Transverse colon (tissue), 4 donors: ENCODE data around the gene ARL6IP5. TPM values are rescaled to one million over a fixed set of nuclear protein-coding genes. Genes with fewer than 3 reads are reported as not detected.

ENCODE experiments used
- DNase-seq: peaks from one replicate; pipeline ENCODE4 v3.0.0-alpha.2; 2019
- H3K27ac ChIP-seq, 4 donors: fragments of 200-600 bp; sonication (generic); 2 replicates each; pipeline ENCODE4 v1.5.1; 2016 to 2018; ENCODE audit warnings: inconsistent platforms in 4 of 4
- H3K27me3 ChIP-seq: fragments of 200-600 bp; sonication (generic); 2 replicates; pipeline ENCODE4 v1.5.1; 2017; ENCODE audit warnings: inconsistent platforms
- H3K36me3 ChIP-seq, 4 donors: fragments of 200-600 bp; sonication (generic); 2 replicates each; pipeline ENCODE4 v1.5.1; 2017 to 2019; ENCODE audit warnings: inconsistent platforms in 4 of 4
- H3K4me1 ChIP-seq, 4 donors: fragments of 200-600 bp; sonication (generic); 2 replicates each; pipeline ENCODE4 v1.5.1; 2017 to 2020; ENCODE audit warnings: inconsistent platforms in 4 of 4
- H3K4me3 ChIP-seq, 4 donors: fragments of 200-600 bp; sonication (generic); 1 replicate in 1 of 4; 2 replicates in 3 of 4; pipeline versions ENCODE4 v1.5.1 to v1.6.1; 2017 to 2019; ENCODE audit warnings: inconsistent platforms in 4 of 4
- H3K9me3 ChIP-seq, 2 donors: fragments of 200-600 bp; sonication (generic); 2 replicates each; pipeline ENCODE4 v1.5.1; 2017 to 2019; ENCODE audit warnings: inconsistent platforms in 2 of 2
- CTCF ChIP-seq, 5 experiments: fragments of 200-600 bp in 3 of 5; fragments of 450-650 bp in 2 of 5; sonication (generic) in 3 of 5; IDR thresholded peaks; 1 replicate in 2 of 5; 2 replicates in 3 of 5; pipeline ENCODE4 v1.5.1; 2016 to 2017; ENCODE audit warnings: antibody characterized with exemption in 5 of 5, inconsistent platforms in 3 of 5, mild to moderate bottlenecking in 2 of 5, moderate library complexity in 1 of 5
- EP300 ChIP-seq: sonication (generic); formaldehyde crosslinking; IDR thresholded peaks from one replicate; pipeline ENCODE4 v1.6.1; 2017; ENCODE audit warnings: antibody characterized with exemption, low read depth
- POLR2A ChIP-seq: fragments of 450-650 bp; IDR thresholded peaks from one replicate; pipeline ENCODE4 v1.6.1; 2016; ENCODE audit warnings: antibody characterized with exemption, mild to moderate bottlenecking, moderate library complexity
- POLR2AphosphoS5 ChIP-seq, 3 donors: sonication (generic); formaldehyde crosslinking; IDR thresholded peaks; one replicate each; pipeline ENCODE4 v1.6.1; 2016; ENCODE audit warnings: antibody characterized with exemption in 3 of 3
- WGBS, 2 donors: methylation state at CpG; one replicate each; pipeline ENCODE4 v1.1.5; 2018; ENCODE audit warnings: low coverage in 1 of 2; 5-methylcytosine and 5-hydroxymethylcytosine counted together
- in situ Hi-C, 4 donors: fragments of 200-750 bp; cut with MboI; loops; one replicate each; pipeline versions ENCODE4 v1.15.0 to v1.15.1; 2017; ENCODE audit warnings: low sequenced_read_pairs in 3 of 4, low pct_ligation_motif_present in 1 of 4, low pct_unique_long_range_greater_than_20kb in 1 of 4
- intact Hi-C: fragments of 100-400 bp; cut with DNase I; formaldehyde crosslinking; loops from one replicate; pipeline ENCODE4 v1.15.1; 2023; ENCODE audit warnings: low total_unique reads
- total RNA-seq, 4 donors: library from RNA; depleted of rRNA; stranded (reverse); fragments of >200 nt; gene quantifications; one replicate each; pipeline ENCODE4 v1.1.0, GENCODE V29; 2016

ARL6IP5 gene
- total RNA-seq, result 100 to 1,000 TPM in 2 of 4 donors, 10 to 100 TPM in 2; 22.7 to 130 (median 68.0) TPM

- intact Hi-C loops (no loop called here), in situ Hi-C loops (no loop called here)
- Histone ChIP-seq H3K27ac (peak within 1 kb of the TSS; percentile 94 to 97 (median 96)), H3K36me3 (no peaks in the 10 kb centered on the region), H3K27me3 (no peaks in the 10 kb centered on the region), H3K4me3 (peak within 1 kb of the TSS; percentile 68 to 87 (median 85)), H3K9me3 (no peaks in the 10 kb centered on the region), H3K4me1 (peaks cover 38 to 76% (median 55%) of the 10 kb centered on the region in 4 donors)
- TF ChIP-seq POLR2A (peak; percentile 80), POLR2AphosphoS5 (IDR thresholded peaks at IDR 0.05) (peak; percentile 84 to 92 (median 86)), CTCF (IDR thresholded peaks at IDR 0.05) (no peak)
- DNase-seq, result peak; percentile 95
- whole genome bisulfite sequencing, 2 donors, result 1 to 13% methylated on average over 2 to 22 of the region's 32 CpGs
These were observed at the start of gene ARL6IP5 for GRCh38 chr3:69084326-69085167. TSS of gene ARL6IP5 (plus strand) at chr3:69084937. CDS start at chr3:69085048, 111 bp downstream.

GRCh38 chr3:69044608-69045007 is 40.1 kb upstream of the ARL6IP5 start:
- no peaks in the 10 kb centered on the region for H3K27me3 ChIP-seq
- H3K4me1 ChIP-seq, result peaks cover 0 to 23% (median 14%) of the 10 kb centered on the region in 4 donors
- WGBS, 2 donors, result 95 to 97% methylated on average over 2 of the region's 2 CpGs
- H3K4me3 ChIP-seq, result no peak overlapping the region
- intact Hi-C loops (no loop called here), in situ Hi-C loops (no loop called here)
- no peaks in the 10 kb centered on the region for H3K9me3 ChIP-seq
- no peak for DNase-seq
- H3K36me3 ChIP-seq, result peaks cover 0 to 75% (median 31%) of the 10 kb centered on the region in 4 donors
- H3K27ac ChIP-seq, result no peak overlapping the region
- TF ChIP-seq POLR2A, result no peak
- TF ChIP-seq CTCF (IDR thresholded peaks at IDR 0.05), result no peak
- TF ChIP-seq EP300, result no peak
- no peak for TF ChIP-seq POLR2AphosphoS5 (IDR thresholded peaks at IDR 0.05)

GRCh38 chr3:69048990-69049389 is 35.7 kb upstream of the ARL6IP5 start:
- no peak overlapping the region for H3K4me3 ChIP-seq
- DNase-seq, result no peak
- in situ Hi-C loops, result no loop called here
- no peaks in the 10 kb centered on the region for H3K27me3 ChIP-seq
- H3K27ac ChIP-seq, result no peak overlapping the region
- no peaks in the 10 kb centered on the region for H3K9me3 ChIP-seq
- whole genome bisulfite sequencing, 2 donors, result 98 to 100% methylated on average over 1 to 2 of the region's 2 CpGs
- no peak for TF ChIP-seq POLR2AphosphoS5 (IDR thresholded peaks at IDR 0.05)
- no peak for TF ChIP-seq POLR2A
- intact Hi-C loops, result no loop called here
- peaks cover 0 to 45% (median 30%) of the 10 kb centered on the region in 4 donors for H3K4me1 ChIP-seq
- H3K36me3 ChIP-seq, result peaks cover 0 to 35% (median 12%) of the 10 kb centered on the region in 4 donors

GRCh38 chr3:69051756-69052471 is 32.8 kb upstream of the ARL6IP5 start, which contains the start of gene TMF1:
TSS of gene TMF1 (minus strand) at chr3:69052333. CDS start at chr3:69052086, 247 bp downstream.
- 0 to 1% methylated on average over 2 to 45 of the region's 45 CpGs for WGBS, 2 donors
- TF ChIP-seq EP300, result no peak
- TF ChIP-seq CTCF (IDR thresholded peaks at IDR 0.05), result peak in 1 of 5 experiments; percentile 0
- peak; percentile 91 for TF ChIP-seq POLR2A
- peak; percentile 88 to 95 (median 95) for TF ChIP-seq POLR2AphosphoS5 (IDR thresholded peaks at IDR 0.05)
- Histone ChIP-seq H3K9me3 (no peaks in the 10 kb centered on the region), H3K36me3 (peaks cover 0 to 39% (median 14%) of the 10 kb centered on the region in 4 donors), H3K4me3 (peak within 1 kb of the TSS; percentile 34 to 82 (median 78)), H3K27ac (peak within 1 kb of the TSS; percentile 95 to 96 (median 96)), H3K4me1 (peaks cover 0 to 43% (median 27%) of the 10 kb centered on the region in 4 donors), H3K27me3 (no peaks in the 10 kb centered on the region)
- in situ Hi-C loops, result no loop called here
- DNase-seq, result peak; percentile 98
- intact Hi-C loops, result no loop called here
